NCI-H460 (cell line): Measurements from ENCODE around the gene MAP3K4. TPM values are rescaled to one million over a fixed set of nuclear protein-coding genes. Genes with fewer than 3 reads are reported as not detected.

ENCODE experiments used
- DNase-seq: peaks from one replicate; pipeline ENCODE4 v3.0.0-alpha.2; 2016; ENCODE audit warnings: low read depth; ENCODE audit errors: extremely low read depth
- total RNA-seq: library from RNA; depleted of rRNA; stranded (reverse); fragments of >200 nt; shearing (Covaris generic); gene quantifications from 2 replicates; pipeline ENCODE4 v1.2.3, GENCODE V29; 2014

Gene MAP3K4
- total RNA-seq, 1 experiment from 2014 or later = 12.7 TPM

DNA sequence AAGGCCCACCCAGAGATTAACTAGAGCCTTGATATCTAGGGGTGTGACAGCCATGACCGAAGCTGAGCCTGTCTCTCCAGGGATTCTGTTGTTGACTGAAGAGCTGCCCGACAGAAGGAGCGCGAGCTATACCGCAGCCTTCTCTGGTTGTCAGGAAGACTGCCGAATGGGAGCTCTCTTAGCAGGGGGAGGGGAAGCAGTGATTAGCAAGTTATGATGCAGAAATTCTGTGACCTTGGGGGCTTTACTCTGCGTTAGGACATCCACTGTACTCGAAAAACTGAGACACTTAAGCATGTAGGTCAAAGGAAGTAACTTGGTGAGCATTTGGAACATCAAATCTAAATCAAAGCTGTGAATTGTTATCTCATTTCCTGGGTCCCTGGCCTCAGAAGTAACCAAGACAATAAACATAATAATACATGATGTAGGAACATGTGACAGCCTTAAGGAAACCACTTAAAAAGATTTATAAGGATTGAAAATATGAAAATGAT lies 84.7 kb downstream of the MAP3K4 start:
- no peak for DNase-seq

DNA sequence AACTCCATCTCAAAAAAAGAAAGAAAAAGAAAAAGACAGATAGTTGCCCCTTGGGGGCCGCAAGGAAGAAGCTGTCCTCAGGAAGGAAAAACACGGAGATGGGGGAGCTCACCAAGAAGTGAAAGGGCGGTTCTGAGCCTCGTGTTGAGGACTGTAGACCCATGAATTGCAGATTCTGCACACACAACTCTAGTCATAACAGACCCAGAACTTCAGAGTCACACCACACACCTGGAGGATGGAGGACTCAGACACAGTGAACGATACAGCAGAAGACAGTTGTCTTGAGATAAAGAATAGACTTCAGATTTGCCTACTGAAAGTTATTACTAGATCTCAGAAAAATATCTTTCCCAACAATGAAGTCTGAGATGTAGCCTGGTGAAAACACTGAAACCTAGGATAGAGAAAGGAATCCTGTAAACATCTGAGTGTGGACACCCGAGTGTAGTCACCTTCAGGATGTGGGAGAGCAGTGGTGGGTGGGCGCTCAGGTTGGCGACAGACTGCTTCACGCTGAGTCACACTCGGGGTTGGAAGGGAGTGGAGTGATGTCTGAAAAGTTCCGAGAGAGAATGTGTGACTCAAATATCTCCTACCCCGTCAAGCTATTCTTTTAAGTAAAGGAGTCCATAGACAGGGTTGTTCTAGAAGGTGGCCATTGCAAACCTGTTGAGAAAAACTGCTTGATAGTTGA lies 88.1 kb downstream of the MAP3K4 start:
- DNase-seq = no peak

- DNase-seq = no peak
Measured at GRCh38 chr6:161080263-161080970, 88.8 kb downstream of the MAP3K4 start.

DNA sequence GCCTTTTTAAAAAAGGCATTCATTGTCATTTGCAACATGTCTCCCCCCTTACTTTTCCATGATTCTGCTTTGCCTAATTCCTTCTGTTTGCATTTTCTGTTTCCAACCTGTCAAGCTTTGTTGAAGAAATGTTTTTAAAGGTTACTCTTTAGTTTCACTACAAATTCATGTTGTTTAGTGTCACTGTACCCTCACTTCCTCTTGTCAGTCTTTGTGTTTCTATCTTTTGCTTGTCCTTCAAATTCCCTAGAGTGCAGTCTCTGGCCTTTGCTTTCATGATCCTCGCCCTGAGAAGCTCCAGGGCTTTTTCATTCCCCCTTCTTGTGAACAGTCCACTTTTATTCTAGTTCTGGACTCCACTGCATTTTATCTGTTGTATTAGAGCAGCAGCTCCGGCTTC lies 90.6 kb downstream of the MAP3K4 start:
- DNase-seq = no peak

DNA sequence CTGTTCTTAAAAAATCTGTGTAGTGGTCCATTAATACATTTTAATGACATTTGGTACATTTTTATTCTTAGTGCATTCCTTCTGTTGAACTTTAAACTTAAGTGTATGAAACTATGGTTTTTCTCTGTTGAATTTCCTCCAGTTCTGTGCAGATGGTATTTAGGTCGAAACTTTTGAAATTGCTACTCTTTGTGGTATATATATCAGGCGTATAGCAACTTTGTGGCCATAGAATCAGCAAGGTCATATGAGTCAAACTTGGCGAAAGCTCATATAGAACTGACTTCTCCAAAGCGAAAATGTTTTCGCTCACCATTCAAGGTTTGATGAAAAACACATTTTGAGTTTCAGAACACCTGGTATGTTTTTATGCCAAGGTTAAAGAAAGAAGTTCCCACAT lies 93.7 kb downstream of the MAP3K4 start:
- DNase-seq = no peak

DNA sequence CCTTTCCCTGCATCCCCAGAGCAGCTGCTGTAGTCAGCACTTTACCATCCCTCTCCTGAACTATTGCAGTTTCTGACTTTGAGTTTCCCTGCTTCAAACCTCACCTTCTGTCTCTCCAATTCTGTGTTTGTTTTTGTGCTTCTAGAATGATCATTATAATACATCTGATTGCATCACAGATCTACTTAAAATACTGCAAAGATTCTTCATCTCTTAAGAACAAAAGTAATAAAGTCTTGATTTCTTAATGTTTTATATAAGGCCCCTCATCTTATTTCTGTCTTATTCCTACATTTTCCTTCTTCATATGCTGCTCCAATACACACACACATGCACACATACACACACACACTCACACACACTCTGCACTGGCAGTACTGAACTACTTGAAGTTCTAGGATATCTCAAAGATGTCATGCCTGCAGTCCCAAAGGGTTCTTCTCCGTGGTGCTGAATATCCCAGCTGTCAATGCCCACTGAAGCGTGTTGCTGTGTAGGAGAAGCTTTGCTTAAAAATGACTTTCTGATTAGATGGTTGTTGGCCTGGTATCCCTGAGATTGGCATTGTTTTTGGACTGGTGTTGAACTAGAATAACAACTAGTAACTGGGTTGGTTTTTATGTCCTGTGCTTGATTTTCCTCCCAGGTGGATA lies 97.2 kb downstream of the MAP3K4 start:
- no peak for DNase-seq

GRCh38 chr6:161091151-161091550 lies 99.6 kb downstream of the MAP3K4 start:
- no peak for DNase-seq

- no peak for DNase-seq
Measured at GRCh38 chr6:161091972-161092701, 100.6 kb downstream of the MAP3K4 start.

DNA sequence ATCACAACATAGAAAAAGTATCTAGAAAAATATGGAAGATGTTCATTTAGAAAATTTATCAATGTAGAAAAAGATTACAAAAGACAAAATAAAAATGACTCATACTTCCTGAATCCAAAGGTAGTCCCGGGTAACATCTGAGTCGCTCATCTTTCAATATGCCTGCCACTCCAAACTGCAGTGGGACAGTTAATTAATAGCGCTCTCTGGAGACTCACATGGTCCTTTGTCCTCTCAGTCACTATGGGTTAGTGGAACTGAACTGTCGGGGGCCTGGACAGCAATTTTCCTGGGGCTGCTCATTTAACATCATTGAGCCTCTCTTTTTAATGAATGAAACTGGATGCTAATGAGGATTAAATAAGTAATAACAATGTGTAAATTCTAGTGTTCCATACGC lies 103.4 kb downstream of the MAP3K4 start:
- no peak for DNase-seq

GRCh38 chr6:161095916-161096315 lies 104.3 kb downstream of the MAP3K4 start:
- DNase-seq = no peak

GRCh38 chr6:161100072-161100471 lies 108.5 kb downstream of the MAP3K4 start:
- no peak for DNase-seq

- DNase-seq = no peak
Measured at GRCh38 chr6:161101517-161101916, 109.9 kb downstream of the MAP3K4 start.

DNA sequence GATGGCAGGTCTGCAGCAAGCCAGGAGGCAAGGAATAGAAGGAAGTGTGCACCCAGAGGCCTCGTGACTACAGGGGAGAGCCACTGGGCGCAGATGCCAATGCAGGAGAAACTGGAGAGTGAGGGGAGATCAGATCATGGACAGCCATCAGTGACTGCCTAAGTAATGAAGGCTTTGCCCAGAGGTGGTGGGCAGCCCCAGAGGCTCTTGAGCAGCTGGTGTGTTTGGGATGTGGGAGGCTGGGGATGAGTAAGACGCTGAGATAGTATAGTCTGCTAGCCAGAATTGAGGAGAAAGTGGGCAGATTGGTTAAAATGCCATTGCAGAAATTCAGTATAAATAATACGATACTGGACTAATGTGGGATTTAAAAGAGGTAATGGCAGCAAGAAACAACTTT lies 111.9 kb downstream of the MAP3K4 start:
- no peak for DNase-seq

- DNase-seq = no peak
Measured at GRCh38 chr6:161104966-161105365, 113.4 kb downstream of the MAP3K4 start.

DNA sequence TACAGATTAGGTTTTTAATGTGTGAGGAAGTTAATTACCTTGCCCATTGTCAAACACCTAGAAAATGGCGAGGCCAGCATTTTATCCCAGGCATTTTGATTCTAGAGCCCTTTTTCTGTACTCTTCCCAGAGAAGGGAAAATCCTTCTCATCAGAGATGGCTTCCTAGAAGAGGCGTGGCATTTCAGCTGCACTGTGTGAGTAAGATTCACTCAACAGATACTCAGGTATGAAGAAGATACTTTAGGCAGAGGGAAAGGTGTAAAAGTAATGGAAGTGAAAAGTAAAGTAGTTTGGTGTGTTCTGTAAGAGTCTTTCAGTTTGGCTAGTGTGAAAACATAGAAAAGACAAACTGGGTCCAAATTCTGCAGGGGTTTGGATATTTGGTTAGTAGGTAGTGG lies 113.8 kb downstream of the MAP3K4 start:
- DNase-seq = no peak

DNA sequence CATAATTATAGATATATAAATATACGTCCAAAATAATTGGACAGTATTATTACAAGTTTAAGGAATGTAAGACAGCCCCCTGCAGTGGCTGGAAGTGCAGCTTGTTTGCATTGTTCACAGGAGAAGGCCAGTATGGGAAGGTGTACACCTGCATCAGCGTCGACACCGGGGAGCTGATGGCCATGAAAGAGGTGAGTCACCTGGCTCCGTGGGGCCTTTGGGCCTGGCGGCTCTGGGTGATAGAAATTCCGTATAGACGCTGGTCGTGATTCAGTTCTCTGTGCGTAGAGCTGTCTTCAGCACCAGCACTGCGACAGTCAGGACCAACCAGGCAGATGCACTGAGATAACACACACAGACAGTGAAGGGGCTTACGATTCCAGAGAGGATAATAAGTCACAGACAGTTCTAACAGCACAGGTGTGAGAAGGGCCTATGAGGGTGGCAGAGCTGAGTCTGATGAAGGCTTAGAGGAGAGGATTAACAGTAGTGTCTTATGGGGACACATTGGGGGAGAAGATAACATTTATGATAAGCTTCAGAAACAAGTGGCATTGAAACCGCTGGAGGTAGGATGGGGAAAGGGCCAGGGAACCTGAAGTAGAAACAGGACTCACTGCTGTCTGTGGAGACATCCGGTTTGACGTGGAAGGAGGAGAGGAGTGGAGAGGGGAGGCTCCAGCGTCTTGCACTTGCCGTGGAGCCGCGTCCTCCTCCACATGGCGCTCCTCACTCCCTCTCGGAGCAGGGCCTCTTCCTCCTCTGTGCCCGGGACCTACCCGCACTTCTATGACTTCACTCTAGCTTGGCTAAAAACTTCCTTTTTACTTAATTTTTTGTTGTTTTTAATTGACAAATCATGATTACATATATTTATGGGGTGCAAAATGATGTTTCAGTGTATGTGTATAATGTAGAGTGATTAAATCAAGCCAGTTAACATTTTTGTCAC lies 116.5 kb downstream of the MAP3K4 start:
- DNase-seq = no peak

DNA sequence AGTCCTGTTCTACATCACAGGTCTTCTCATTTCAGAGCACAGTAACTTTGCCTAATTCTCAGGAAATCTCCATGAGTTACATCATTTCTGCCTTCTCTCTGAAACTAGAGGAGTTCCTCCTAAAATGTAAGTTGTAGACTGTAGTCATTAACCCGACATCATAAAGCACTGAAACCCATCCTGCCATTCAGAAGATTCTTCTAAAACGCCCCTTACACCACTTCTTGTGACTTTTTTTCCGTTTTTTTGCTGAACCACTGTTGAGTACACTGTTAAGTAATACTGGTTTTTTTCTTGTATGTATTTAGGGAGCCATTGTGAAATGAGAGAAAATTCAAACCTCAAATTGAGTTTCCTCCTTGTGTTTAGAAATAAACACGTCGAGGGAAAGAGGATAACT lies 117.3 kb downstream of the MAP3K4 start:
- DNase-seq = no peak

GRCh38 chr6:161109366-161109765 lies 117.8 kb downstream of the MAP3K4 start:
- DNase-seq = no peak

GRCh38 chr6:161110028-161110779 lies 118.6 kb downstream of the MAP3K4 start:
- no peak for DNase-seq
